Measurements from ENCODE around the gene GAK. TPM values are rescaled to one million over a fixed set of nuclear protein-coding genes. Genes with fewer than 3 reads are reported as not detected.

The GAK gene
- total RNA-seq, 4 donors from 2014 or later, result 64.8 to 73.9 (median 70.6) TPM

- peaks cover 50 to 99% (median 94%) of the 10 kb centered on the region in 4 donors for H3K36me3 ChIP-seq
- H3K27ac ChIP-seq (replicated peaks in 1 of 4), result no peak overlapping the region
- WGBS, result 78% methylated on average over 11 of the region's 26 CpGs
- no peak for DNase-seq (ENCODE audit: extremely low spot score)
- no peak overlapping the region for H3K4me3 ChIP-seq
- intact Hi-C loops (cut with DNase I), result no loop called here
- H3K27me3 ChIP-seq, result no peaks in the 10 kb centered on the region
- H3K9me3 ChIP-seq, result no peaks in the 10 kb centered on the region
- TF ChIP-seq POLR2A (IDR thresholded peaks at IDR 0.05; ENCODE audit: low read depth) (no peak), CTCF (IDR thresholded peaks at IDR 0.05) (no peak), POLR2AphosphoS5 (IDR thresholded peaks at IDR 0.05) (no peak), EP300 (IDR thresholded peaks at IDR 0.05) (no peak)
- H3K4me1 ChIP-seq, result no peaks in the 10 kb centered on the region
These were observed 56.2 kb downstream of the GAK start for GRCh38 chr4:875818-876423.

- DNase-seq (ENCODE audit: extremely low spot score), result no peak
- no peaks in the 10 kb centered on the region for H3K9me3 ChIP-seq
- H3K27me3 ChIP-seq, result no peaks in the 10 kb centered on the region
- TF ChIP-seq EP300 (IDR thresholded peaks at IDR 0.05), result no peak
- no peak for TF ChIP-seq POLR2A (IDR thresholded peaks at IDR 0.05; ENCODE audit: low read depth)
- TF ChIP-seq POLR2AphosphoS5 (IDR thresholded peaks at IDR 0.05), result no peak
- TF ChIP-seq CTCF (IDR thresholded peaks at IDR 0.05), result no peak
- H3K27ac ChIP-seq (replicated peaks in 1 of 4), result no peak overlapping the region
- H3K4me3 ChIP-seq, result no peak overlapping the region
- 88% methylated on average over 17 of the region's 17 CpGs for WGBS
- intact Hi-C loops (cut with DNase I), result no loop called here
- no peaks in the 10 kb centered on the region for H3K4me1 ChIP-seq
- H3K36me3 ChIP-seq, result peaks cover 56 to 99% (median 94%) of the 10 kb centered on the region in 4 donors
These were observed 56.9 kb downstream of the GAK start for GRCh38 chr4:874971-875817.

GRCh38 chr4:874056-874455, 58.1 kb downstream of the GAK start:
- TF ChIP-seq POLR2A (IDR thresholded peaks at IDR 0.05; ENCODE audit: low read depth) (no peak), CTCF (IDR thresholded peaks at IDR 0.05) (no peak), POLR2AphosphoS5 (IDR thresholded peaks at IDR 0.05) (no peak), EP300 (IDR thresholded peaks at IDR 0.05) (no peak)
- no peak overlapping the region for H3K27ac ChIP-seq (replicated peaks in 1 of 4)
- peaks cover 52 to 96% (median 92%) of the 10 kb centered on the region in 4 donors for H3K36me3 ChIP-seq
- no peaks in the 10 kb centered on the region for H3K9me3 ChIP-seq
- no peak for DNase-seq (ENCODE audit: extremely low spot score)
- H3K4me3 ChIP-seq, result no peak overlapping the region
- H3K27me3 ChIP-seq, result no peaks in the 10 kb centered on the region
- WGBS, result 90% methylated on average over 9 of the region's 9 CpGs
- intact Hi-C loops (cut with DNase I), result no loop called here
- no peaks in the 10 kb centered on the region for H3K4me1 ChIP-seq

- DNase-seq (ENCODE audit: extremely low spot score), result no peak
- peaks cover 52 to 98% (median 93%) of the 10 kb centered on the region in 4 donors for H3K36me3 ChIP-seq
- no peaks in the 10 kb centered on the region for H3K4me1 ChIP-seq
- H3K4me3 ChIP-seq, result no peak overlapping the region
- H3K27me3 ChIP-seq, result no peaks in the 10 kb centered on the region
- no peak overlapping the region for H3K27ac ChIP-seq (replicated peaks in 1 of 4)
- intact Hi-C loops (cut with DNase I), result no loop called here
- TF ChIP-seq EP300 (IDR thresholded peaks at IDR 0.05), result no peak
- no peak for TF ChIP-seq CTCF (IDR thresholded peaks at IDR 0.05)
- TF ChIP-seq POLR2AphosphoS5 (IDR thresholded peaks at IDR 0.05), result no peak
- TF ChIP-seq POLR2A (IDR thresholded peaks at IDR 0.05; ENCODE audit: low read depth), result no peak
- 94% methylated on average over 31 of the region's 43 CpGs for WGBS
- no peaks in the 10 kb centered on the region for H3K9me3 ChIP-seq
These were observed 59.7 kb downstream of the GAK start for GRCh38 chr4:872241-872981.

Measured in esophagus muscularis mucosa (tissue), 4 donors.